CD8-positive, alpha-beta memory T cell (primary cell): ENCODE measurements around the gene ZNF256. TPM values are rescaled to one million over a fixed set of nuclear protein-coding genes. Genes with fewer than 3 reads are reported as not detected.
"Not testable (repeated sequence)": the region's sequence is repeated elsewhere in the genome, so short reads cannot be mapped to it uniquely, and the experiment has no call there.

Experiments
- CTCF ChIA-PET: fragments of 350-600 bp; sonication (Branson Sonifier 250); formaldehyde crosslinking; loops from one replicate; lab custom pipeline; 2021; ENCODE audit warnings: antibody characterized with exemption; lab: Charles Lee
- POLR2A ChIA-PET: fragments of 350-600 bp; sonication (Branson Sonifier 250); formaldehyde crosslinking; loops from one replicate; lab custom pipeline; 2021; ENCODE audit warnings: antibody characterized with exemption; lab: Charles Lee
- DNase-seq, 5 donors: peaks; one replicate each; pipeline versions ENCODE4 v3.0.0 to v3.0.0-alpha.2; 2020 to 2022; ENCODE audit warnings: mixed read lengths in 1 of 5
- H3K27ac ChIP-seq: one replicate; pipeline ENCODE4 v1.7.0; 2013; ENCODE audit warnings: low read depth, mild to moderate bottlenecking, low read length, moderate library complexity
- H3K27me3 ChIP-seq: 2 replicates; pipeline ENCODE4 v1.7.0; 2013; ENCODE audit warnings: low read length, mild to moderate bottlenecking; ENCODE audit not compliant: insufficient read depth, poor library complexity, severe bottlenecking
- H3K36me3 ChIP-seq: 2 replicates; pipeline ENCODE4 v1.7.0; 2013; ENCODE audit warnings: mild to moderate bottlenecking, low read length, moderate library complexity; ENCODE audit not compliant: insufficient read depth
- H3K4me1 ChIP-seq: 2 replicates; pipeline ENCODE4 v1.7.0; 2013; ENCODE audit warnings: mild to moderate bottlenecking, low read length, moderate library complexity; ENCODE audit not compliant: insufficient read depth
- H3K4me3 ChIP-seq: 2 replicates; pipeline ENCODE4 v1.7.0; 2013; ENCODE audit warnings: mild to moderate bottlenecking, low read length
- H3K9me3 ChIP-seq: 2 replicates; pipeline ENCODE4 v1.7.0; 2013; ENCODE audit warnings: mild to moderate bottlenecking, low read length
- H3K27ac Mint-ChIP-seq, 8 donors: one replicate each; pipeline ENCODE4 v1.8.0; 2020 to 2021; ENCODE audit warnings: mixed read lengths in 8 of 8, mild to moderate bottlenecking in 6 of 8, inconsistent platforms in 3 of 8, moderate library complexity in 3 of 8
- H3K27me3 Mint-ChIP-seq, 2 donors: one replicate each; pipeline ENCODE4 v1.8.0; 2020 to 2021; ENCODE audit warnings: mixed read lengths in 2 of 2, mild to moderate bottlenecking in 1 of 2, moderate library complexity in 1 of 2
- H3K36me3 Mint-ChIP-seq, 3 donors: one replicate each; pipeline ENCODE4 v1.8.0; 2020 to 2021; ENCODE audit warnings: mixed read lengths in 3 of 3, inconsistent platforms in 1 of 3, mild to moderate bottlenecking in 1 of 3
- H3K4me1 Mint-ChIP-seq, 3 donors: one replicate each; pipeline ENCODE4 v1.8.0; 2020 to 2021; ENCODE audit warnings: mixed read lengths in 3 of 3, inconsistent platforms in 1 of 3, mild to moderate bottlenecking in 1 of 3
- H3K4me3 Mint-ChIP-seq, 7 donors: one replicate each; pipeline ENCODE4 v1.8.0; 2020 to 2021; ENCODE audit warnings: mixed read lengths in 7 of 7, mild to moderate bottlenecking in 6 of 7, moderate library complexity in 4 of 7, inconsistent platforms in 2 of 7
- H3K9me3 Mint-ChIP-seq, 5 donors: one replicate each; pipeline ENCODE4 v1.8.0; 2020 to 2022; ENCODE audit warnings: mixed read lengths in 5 of 5, mild to moderate bottlenecking in 3 of 5, moderate library complexity in 2 of 5, inconsistent platforms in 1 of 5
- polyA plus RNA-seq: library from polyadenylated mRNA; unstranded; fragments of 300-500 nt; fragmentation: Illumina TruSeq; gene quantifications from one replicate; pipeline ENCODE4 v1.2.3, GENCODE V29; 2021
- total RNA-seq, 2 experiments: library from RNA; stranded (reverse); gene quantifications; one replicate each; pipeline ENCODE4 v1.2.3, GENCODE V29; 2021

ZNF256 gene
- total and polyA plus RNA-seq, 3 experiments from 2014 or later = 4.5 to 8.8 (median 7.2) TPM

DNA sequence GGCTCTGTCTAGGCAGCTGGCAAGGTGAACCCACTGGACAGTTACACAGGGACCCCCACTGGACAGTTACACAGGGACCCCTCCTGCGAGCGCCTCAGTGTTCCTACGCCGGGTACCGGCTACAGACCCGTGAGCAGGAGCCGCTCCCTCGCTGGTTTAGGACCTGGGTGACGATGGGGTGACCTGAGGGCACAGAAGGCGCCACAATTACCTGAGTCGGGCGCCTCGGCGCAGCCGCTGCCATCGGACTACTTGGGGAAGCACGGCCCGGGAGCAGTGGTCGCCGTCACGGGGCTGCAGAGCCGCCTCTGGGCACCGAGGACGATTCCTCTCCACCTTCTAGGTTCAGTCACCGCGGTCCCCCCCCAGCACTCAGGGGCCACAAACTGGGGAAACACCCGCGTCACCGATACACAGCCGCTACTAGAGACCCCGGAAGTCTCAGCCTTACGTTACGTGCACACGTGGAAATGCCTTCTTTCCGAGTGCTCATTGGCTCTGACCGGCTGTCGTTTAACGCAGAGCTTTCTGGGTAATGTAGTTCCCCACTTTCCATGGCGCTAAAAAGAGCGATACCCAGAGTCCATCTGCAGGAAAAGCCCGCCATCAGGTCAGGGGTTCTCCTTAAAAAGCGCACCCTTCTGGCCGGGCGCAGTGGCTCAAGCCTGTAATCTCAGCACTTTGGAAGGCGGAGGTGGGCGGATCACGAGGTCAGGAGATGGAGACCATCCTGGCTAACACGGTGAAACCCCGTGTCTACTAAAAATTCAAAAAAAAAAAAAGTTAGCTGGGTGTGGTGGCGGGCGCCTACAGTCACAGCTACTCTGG, 31.1 kb downstream of the ZNF256 start, which contains the start of gene ZNF417:
Gene ZNF417, minus strand, starts transcription at position 425 of the 828 bp plus-strand sequence. Its CDS starts 181 bp downstream, at position 244.
- peaks cover 0 to 60% (median 22%) of the 10 kb centered on the region in 5 donors for H3K9me3 Mint-ChIP-seq
- CTCF ChIA-PET = interaction anchor here (1.3 kb wide), 1 partner anchor 98 kb away, joined by 4 read pairs; no protein-coding TSS in a partner anchor
- peak within 1 kb of the TSS; percentile 92 to 99 (median 96) for H3K4me3 Mint-ChIP-seq
- peaks cover 26 to 63% (median 52%) of the 10 kb centered on the region in 3 donors for H3K36me3 Mint-ChIP-seq
- H3K27me3 ChIP-seq, H3K9me3 ChIP-seq, H3K27me3 Mint-ChIP-seq: not testable (repeated sequence)
- H3K27ac Mint-ChIP-seq = peak within 1 kb of the TSS; percentile 87 to 98 (median 97)
- peaks cover 34 to 48% (median 42%) of the 10 kb centered on the region in 3 donors for H3K4me1 Mint-ChIP-seq
- DNase-seq = peak; percentile 80 to 94 (median 88)
- Histone ChIP-seq H3K36me3 (peaks cover 19% of the 10 kb centered on the region), H3K27ac (peak within 1 kb of the TSS; percentile 84), H3K4me1 (peaks cover 17% of the 10 kb centered on the region), H3K4me3 (peak within 1 kb of the TSS; percentile 75)
- POLR2A ChIA-PET = interaction anchor here (0.5 to 1.6 kb wide), 13 partner anchors 14 to 523 kb away, joined by 3 to 8 read pairs (median 3); partner anchors contain the start of genes ZNF132, ZNF134, ZNF274 and ZNF418

- ChIA-PET POLR2A (interaction anchor here (0.6 to 0.7 kb wide), 2 partner anchors 26 to 494 kb away, joined by 3 to 5 read pairs; partner anchors contain the start of gene ZNF584), CTCF (interaction anchor here (0.9 kb wide), 1 partner anchor 26 kb away, joined by 3 read pairs; no protein-coding TSS in a partner anchor)
- Mint-ChIP-seq H3K4me3 (peak overlapping the region; percentile 92 to 99 (median 96)), H3K4me1 (peaks cover 35 to 51% (median 48%) of the 10 kb centered on the region in 3 donors), H3K27ac (peak overlapping the region in 7 of 8 donors; percentile 7 to 98 (median 50)), H3K9me3 (peaks cover 0 to 69% (median 31%) of the 10 kb centered on the region in 5 donors), H3K36me3 (peaks cover 35 to 69% (median 59%) of the 10 kb centered on the region in 3 donors), H3K27me3 (no peaks in the 10 kb centered on the region)
- no peak for DNase-seq
- Histone ChIP-seq H3K9me3 (no peaks in the 10 kb centered on the region), H3K27ac (no peak overlapping the region), H3K36me3 (peaks cover 28% of the 10 kb centered on the region), H3K4me1 (peaks cover 17% of the 10 kb centered on the region), H3K27me3 (no peaks in the 10 kb centered on the region), H3K4me3 (peak overlapping the region; percentile 17)
Observed at GRCh38 chr19:57914531-57914930, 33.0 kb downstream of the ZNF256 start.

- no peak overlapping the region for H3K27ac ChIP-seq
- no peaks in the 10 kb centered on the region for H3K27me3 ChIP-seq
- ChIA-PET POLR2A (no interaction called here), CTCF (no interaction called here)
- peaks cover 18% of the 10 kb centered on the region for H3K36me3 ChIP-seq
- no peak overlapping the region for H3K4me3 ChIP-seq
- Mint-ChIP-seq H3K4me3 (no peak overlapping the region), H3K36me3 (peaks cover 28 to 65% (median 53%) of the 10 kb centered on the region in 3 donors), H3K27me3 (no peaks in the 10 kb centered on the region), H3K27ac (peak overlapping the region in 1 of 8 donors; percentile 52), H3K4me1 (peaks cover 9 to 24% (median 18%) of the 10 kb centered on the region in 3 donors), H3K9me3 (peaks cover 0 to 85% (median 32%) of the 10 kb centered on the region in 5 donors)
- H3K4me1 ChIP-seq = no peaks in the 10 kb centered on the region
- no peak for DNase-seq
- H3K9me3 ChIP-seq = peaks cover 17% of the 10 kb centered on the region
Observed at GRCh38 chr19:57907394-57907793, 40.1 kb downstream of the ZNF256 start.

- ChIA-PET CTCF (interaction anchor here (1.2 kb wide), 1 partner anchor 9 kb away, joined by 3 read pairs; no protein-coding TSS in a partner anchor), POLR2A (no interaction called here)
- H3K9me3 ChIP-seq = peaks cover 17% of the 10 kb centered on the region
- DNase-seq = no peak
- H3K27ac Mint-ChIP-seq = no peak overlapping the region
- peaks cover 0 to 84% (median 19%) of the 10 kb centered on the region in 5 donors for H3K9me3 Mint-ChIP-seq
- peaks cover 3 to 11% (median 6%) of the 10 kb centered on the region in 3 donors for H3K4me1 Mint-ChIP-seq
- H3K27ac ChIP-seq = no peak overlapping the region
- peaks cover 0 to 1% of the 10 kb centered on the region in 2 donors for H3K27me3 Mint-ChIP-seq
- peaks cover 10 to 47% (median 34%) of the 10 kb centered on the region in 3 donors for H3K36me3 Mint-ChIP-seq
- H3K27me3 ChIP-seq = no peaks in the 10 kb centered on the region
- H3K36me3 ChIP-seq = no peaks in the 10 kb centered on the region
- H3K4me3 Mint-ChIP-seq = no peak overlapping the region
- H3K4me3 ChIP-seq = no peak overlapping the region
- no peaks in the 10 kb centered on the region for H3K4me1 ChIP-seq
Observed at GRCh38 chr19:57905258-57905657, 42.2 kb downstream of the ZNF256 start.

DNA sequence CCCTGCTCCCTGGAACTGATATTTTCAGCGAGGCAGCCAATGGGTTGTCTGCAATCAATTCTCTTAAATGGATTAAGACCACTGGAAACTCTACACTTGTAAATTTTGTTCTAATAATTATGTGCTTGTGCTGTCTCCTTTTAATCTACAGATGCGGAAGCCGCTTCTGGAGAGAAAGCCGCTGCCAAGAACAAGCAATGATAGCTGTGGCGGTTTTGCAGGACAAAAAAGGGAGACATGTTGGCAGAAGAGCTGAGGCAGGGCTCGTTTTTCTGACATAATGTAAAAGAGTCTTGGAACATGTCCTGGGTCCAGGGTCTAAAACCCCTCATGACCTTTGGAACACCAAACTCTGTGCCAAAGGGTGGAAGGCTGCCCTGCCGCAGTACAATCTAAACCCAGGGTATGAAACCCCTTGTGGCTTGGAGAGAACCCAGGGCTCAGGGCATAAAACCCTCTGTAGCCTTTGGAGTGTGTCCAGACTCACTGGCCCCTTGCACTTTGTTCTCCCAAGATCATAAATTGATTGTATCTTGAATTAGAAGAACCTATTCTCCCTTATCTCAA, 43.8 kb downstream of the ZNF256 start:
- Histone ChIP-seq H3K9me3 (peaks cover 17% of the 10 kb centered on the region), H3K27ac (no peak overlapping the region), H3K36me3 (no peaks in the 10 kb centered on the region), H3K27me3 (no peaks in the 10 kb centered on the region), H3K4me3 (no peak overlapping the region), H3K4me1 (no peaks in the 10 kb centered on the region)
- Mint-ChIP-seq H3K27ac (peak overlapping the region in 1 of 8 donors; percentile 27), H3K36me3 (peaks cover 10 to 39% (median 24%) of the 10 kb centered on the region in 3 donors), H3K9me3 (peaks cover 0 to 82% (median 17%) of the 10 kb centered on the region in 5 donors), H3K4me1 (peaks cover 3 to 11% (median 6%) of the 10 kb centered on the region in 3 donors), H3K27me3 (peaks cover 0 to 1% of the 10 kb centered on the region in 2 donors), H3K4me3 (no peak overlapping the region)
- ChIA-PET POLR2A (no interaction called here), CTCF (no interaction called here)
- DNase-seq = no peak

DNA sequence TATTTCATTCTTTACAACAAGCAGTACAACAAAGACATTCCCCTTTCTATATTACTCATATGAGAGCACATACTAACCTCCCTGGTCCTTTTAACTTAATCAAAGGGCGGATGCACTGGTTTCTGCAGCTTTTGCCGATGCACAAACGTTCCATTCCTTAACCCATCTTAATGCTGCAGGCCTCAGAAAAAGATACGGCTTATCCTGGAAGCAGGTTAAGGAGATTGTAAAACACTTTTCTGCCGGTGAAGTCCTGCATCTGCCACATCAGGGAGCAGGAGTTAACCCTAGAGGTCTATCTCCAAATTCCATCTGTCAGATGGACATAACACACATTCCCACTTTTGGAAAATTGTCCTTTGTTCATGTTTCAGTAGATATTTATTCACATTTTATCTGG, 47.2 kb downstream of the ZNF256 start:
- peaks cover 0 to 80% (median 7%) of the 10 kb centered on the region in 5 donors for H3K9me3 Mint-ChIP-seq
- H3K27ac Mint-ChIP-seq = no peak overlapping the region
- DNase-seq = no peak
- no peaks in the 10 kb centered on the region for H3K36me3 ChIP-seq
- POLR2A ChIA-PET = no interaction called here
- no peak overlapping the region for H3K4me3 Mint-ChIP-seq
- H3K4me3 ChIP-seq = no peak overlapping the region
- peaks cover 0 to 1% of the 10 kb centered on the region in 2 donors for H3K27me3 Mint-ChIP-seq
- no peaks in the 10 kb centered on the region for H3K27me3 ChIP-seq
- no peak overlapping the region for H3K27ac ChIP-seq
- peaks cover 0 to 28% (median 3%) of the 10 kb centered on the region in 3 donors for H3K36me3 Mint-ChIP-seq
- H3K4me1 Mint-ChIP-seq = peaks cover 3 to 11% (median 6%) of the 10 kb centered on the region in 3 donors
- no peaks in the 10 kb centered on the region for H3K9me3 ChIP-seq
- H3K4me1 ChIP-seq = no peaks in the 10 kb centered on the region
- CTCF ChIA-PET = no interaction called here
